Prostate gland (tissue), 2 donors: ENCODE results near the gene SCARB1.

Experiments
- CTCF ChIP-seq, 4 experiments: fragments of 200-600 bp in 2 of 4; fragments of 450-650 bp in 2 of 4; sonication (generic) in 2 of 4; IDR thresholded peaks; 1 replicate in 3 of 4; 2 replicates in 1 of 4; pipeline ENCODE4 v1.5.1; 2016 to 2019; ENCODE audit warnings: antibody characterized with exemption in 4 of 4, mild to moderate bottlenecking in 2 of 4, moderate library complexity in 2 of 4
- POLR2A ChIP-seq: fragments of 450-650 bp; IDR thresholded peaks from one replicate; pipeline ENCODE4 v1.6.1; 2016; ENCODE audit warnings: antibody characterized with exemption, mild to moderate bottlenecking
- POLR2AphosphoS5 ChIP-seq: sonication (generic); formaldehyde crosslinking; IDR thresholded peaks from one replicate; pipeline ENCODE4 v1.6.1; 2017; ENCODE audit warnings: antibody characterized with exemption

DNA sequence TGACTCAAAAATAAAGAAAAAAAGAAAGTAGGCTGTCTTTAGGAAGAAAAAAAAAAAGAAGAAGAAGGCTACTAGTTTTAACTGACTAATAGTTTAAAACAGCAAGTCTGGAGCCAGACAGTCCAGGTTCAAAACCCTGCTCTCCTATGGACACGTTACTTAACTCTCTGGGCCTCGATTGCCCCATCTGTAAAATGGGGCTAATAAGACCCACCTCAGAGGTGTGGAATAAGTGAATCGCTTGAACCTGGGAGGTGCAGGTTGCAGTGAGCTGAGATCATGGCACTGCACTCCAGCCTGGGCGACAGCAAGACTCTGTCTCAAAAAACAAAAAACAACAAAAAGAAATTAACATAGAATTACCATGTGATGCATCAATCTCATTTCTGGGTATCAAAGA lies 10.5 kb upstream of the SCARB1 start:
- TF ChIP-seq CTCF (IDR thresholded peaks at IDR 0.05) (no peak), POLR2A (no peak), POLR2AphosphoS5 (no peak)
